ENCODE data around the gene TCF15.

- TF ChIP-seq CTCF (conservative IDR thresholded peaks at IDR 0.05) (no peak), EZH2 (IDR thresholded peaks at IDR 0.05; ENCODE audit: low read depth) (no peak)
These were observed 48.7 kb upstream of the TCF15 start for GRCh38 chr20:658731-659291.
